Natural killer cell (primary cell): ENCODE data around the gene CREM. TPM values are rescaled to one million over a fixed set of nuclear protein-coding genes. Genes with fewer than 3 reads are reported as not detected.

Experiments used
- ATAC-seq, 3 donors: fragments of 150-1000 bp in 2 of 3; fragments of 200-7000 bp in 1 of 3; cut with Tn5 transposase; 1 replicate in 1 of 3; 2 replicates in 2 of 3; pipeline ENCODE4 v1.10.0; 2021; ENCODE audit warnings: mild to moderate bottlenecking in 2 of 3, moderate library complexity in 2 of 3
- DNase-seq, 2 donors: peaks; one replicate each; pipeline versions ENCODE4 v3.0.0 to v3.0.0-alpha.2; 2013 to 2021; ENCODE audit warnings: mixed read lengths in 1 of 2
- H3K27ac ChIP-seq: one replicate; pipeline ENCODE4 v1.5.1; 2013; ENCODE audit warnings: mild to moderate bottlenecking, low read length
- H3K27me3 ChIP-seq: one replicate; pipeline ENCODE4 v1.6.1; 2013; ENCODE audit warnings: low read length; ENCODE audit not compliant: control insufficient read depth, insufficient read depth
- H3K36me3 ChIP-seq: one replicate; pipeline ENCODE4 v1.6.1; 2013; ENCODE audit warnings: low read length; ENCODE audit not compliant: control insufficient read depth, insufficient read depth
- H3K4me1 ChIP-seq: one replicate; pipeline ENCODE4 v1.6.1; 2013; ENCODE audit warnings: low read length; ENCODE audit not compliant: control insufficient read depth, insufficient read depth
- H3K4me3 ChIP-seq: one replicate; pipeline ENCODE4 v1.5.1; 2013; ENCODE audit warnings: low read length
- H3K9me3 ChIP-seq: one replicate; pipeline ENCODE4 v1.6.1; 2013; ENCODE audit warnings: low read length; ENCODE audit not compliant: control insufficient read depth, insufficient read depth
- H3K27ac Mint-ChIP-seq, 2 donors: one replicate each; pipeline ENCODE4 v1.8.0; 2022; ENCODE audit warnings: mild to moderate bottlenecking in 2 of 2, mixed read lengths in 2 of 2, moderate library complexity in 1 of 2
- H3K27me3 Mint-ChIP-seq, 2 donors: one replicate each; pipeline ENCODE4 v1.8.0; 2022; ENCODE audit warnings: low read depth in 2 of 2, mixed read lengths in 2 of 2
- H3K36me3 Mint-ChIP-seq: one replicate; pipeline ENCODE4 v1.8.0; 2022; ENCODE audit warnings: mixed read lengths
- H3K4me1 Mint-ChIP-seq, 2 donors: one replicate each; pipeline ENCODE4 v1.8.0; 2022; ENCODE audit warnings: mixed read lengths in 2 of 2
- H3K4me3 Mint-ChIP-seq: one replicate; pipeline ENCODE4 v1.8.0; 2022; ENCODE audit warnings: mild to moderate bottlenecking, moderate library complexity, mixed read lengths
- H3K9me3 Mint-ChIP-seq, 2 donors: one replicate each; pipeline ENCODE4 v1.8.0; 2022; ENCODE audit warnings: mixed read lengths in 2 of 2
- CTCF ChIP-seq: fragments of 200-600 bp; IDR thresholded peaks from one replicate; pipeline ENCODE4 v1.8.0; 2022; ENCODE audit warnings: antibody characterized with exemption
- WGBS: methylation state at CpG from one replicate; pipeline ENCODE4 v1.1.7; 2013; ENCODE audit warnings: missing lambda C conversion rate; ENCODE audit not compliant: insufficient coverage; 5-methylcytosine and 5-hydroxymethylcytosine counted together
- intact Hi-C: fragments of 100-400 bp; cut with micrococcal nuclease; formaldehyde crosslinking; loops from one replicate; pipeline ENCODE4 v1.14.2; 2022
- total RNA-seq, 4 donors: library from RNA; stranded (reverse); fragments of 120-200 nt in 1 of 4; gene quantifications; one replicate each; pipeline versions ENCODE4 v1.2.3 to v1.2.4, GENCODE V29; 2013 to 2022

The CREM gene
- total RNA-seq, 3 donors from 2014 or later (not counting 1 experiment from before 2014, with no cell fraction given) = 48.0 to 64.3 (median 54.6) TPM

GRCh38 chr10:35223016-35223415 is 96.4 kb downstream of the CREM start:
- H3K27ac Mint-ChIP-seq = peak overlapping the region in 1 of 2 donors; percentile 63
- H3K9me3 Mint-ChIP-seq = no peaks in the 10 kb centered on the region
- H3K4me1 ChIP-seq = peaks cover 6% of the 10 kb centered on the region
- no peaks in the 10 kb centered on the region for H3K36me3 Mint-ChIP-seq
- intact Hi-C loops = no loop called here
- H3K9me3 ChIP-seq = no peaks in the 10 kb centered on the region
- DNase-seq (no peak), ATAC-seq (no peak)
- H3K36me3 ChIP-seq = no peaks in the 10 kb centered on the region
- no peaks in the 10 kb centered on the region for H3K27me3 ChIP-seq
- H3K4me1 Mint-ChIP-seq = peaks cover 14 to 18% of the 10 kb centered on the region in 2 donors
- no peak overlapping the region for H3K4me3 ChIP-seq
- no peak overlapping the region for H3K4me3 Mint-ChIP-seq
- no peak for TF ChIP-seq CTCF
- H3K27ac ChIP-seq = no peak overlapping the region
- WGBS = 81% methylated on average over 4 of the region's 4 CpGs
- no peaks in the 10 kb centered on the region for H3K27me3 Mint-ChIP-seq

DNA sequence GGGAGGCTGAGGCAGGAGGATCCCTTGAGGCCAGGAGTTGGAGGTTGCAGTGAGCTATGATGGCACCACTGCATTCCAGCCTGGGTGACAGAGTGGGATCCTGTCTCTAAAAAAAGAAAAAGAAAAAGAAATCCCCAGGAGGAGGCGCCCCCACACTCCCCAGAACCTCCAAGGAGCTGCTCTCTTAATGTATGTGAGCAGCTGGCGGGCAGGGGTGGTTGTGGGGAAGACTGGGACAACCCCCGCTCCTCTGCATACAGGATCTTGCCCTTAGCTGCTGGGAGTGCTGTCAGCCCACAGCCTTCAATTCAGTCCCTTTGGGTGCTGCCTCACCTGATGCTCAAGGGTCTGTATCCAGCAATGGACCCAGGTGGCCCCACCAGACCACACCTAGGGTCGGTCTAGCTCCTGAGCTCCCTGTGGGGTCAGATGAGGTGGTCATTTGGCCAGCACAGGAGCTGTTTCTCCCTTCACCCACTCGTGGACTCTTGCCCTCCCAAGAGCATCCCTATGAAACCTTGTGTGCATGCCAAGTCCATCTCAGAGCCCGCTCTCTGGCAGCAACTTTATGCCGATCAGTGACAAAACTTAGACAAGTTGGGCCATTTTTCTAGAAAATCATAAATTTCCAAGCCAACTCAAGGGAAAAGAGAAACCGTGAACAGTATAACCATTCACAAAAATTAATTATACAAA is 97.5 kb downstream of the CREM start:
- H3K36me3 Mint-ChIP-seq = no peaks in the 10 kb centered on the region
- ATAC-seq (no peak), DNase-seq (no peak)
- H3K27me3 ChIP-seq = no peaks in the 10 kb centered on the region
- no peak overlapping the region for H3K27ac Mint-ChIP-seq
- intact Hi-C loops = no loop called here
- H3K27ac ChIP-seq = no peak overlapping the region
- no peaks in the 10 kb centered on the region for H3K4me1 ChIP-seq
- H3K36me3 ChIP-seq = no peaks in the 10 kb centered on the region
- peak overlapping the region; percentile 31 for H3K4me3 Mint-ChIP-seq
- no peak overlapping the region for H3K4me3 ChIP-seq
- no peaks in the 10 kb centered on the region for H3K9me3 ChIP-seq
- H3K9me3 Mint-ChIP-seq = no peaks in the 10 kb centered on the region
- no peaks in the 10 kb centered on the region for H3K27me3 Mint-ChIP-seq
- peaks cover 6 to 10% of the 10 kb centered on the region in 2 donors for H3K4me1 Mint-ChIP-seq
- no peak for TF ChIP-seq CTCF
- 93% methylated on average over 8 of the region's 8 CpGs for WGBS

DNA sequence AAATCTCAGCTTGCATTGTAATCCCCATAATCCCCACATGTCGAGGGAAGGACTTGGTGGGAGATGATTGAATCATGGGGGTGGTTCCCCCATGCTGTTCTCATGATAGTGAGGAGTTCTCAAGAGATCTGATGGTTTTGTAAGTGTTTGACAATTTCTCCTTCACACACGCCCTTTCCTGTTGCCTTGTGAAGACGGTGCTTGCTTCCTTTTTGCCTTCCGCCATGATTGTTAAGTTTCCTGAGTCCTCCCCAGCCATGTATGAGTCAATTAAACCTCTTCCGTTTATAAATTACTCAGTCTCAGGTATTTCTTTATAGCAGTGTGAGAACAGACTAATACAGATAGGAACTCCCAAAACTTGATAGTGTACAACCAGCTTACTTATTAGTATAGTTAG is 98.6 kb downstream of the CREM start:
- TF ChIP-seq CTCF = no peak
- Histone ChIP-seq H3K4me3 (no peak overlapping the region), H3K27ac (peak overlapping the region; percentile 5), H3K36me3 (no peaks in the 10 kb centered on the region), H3K27me3 (no peaks in the 10 kb centered on the region), H3K4me1 (no peaks in the 10 kb centered on the region), H3K9me3 (no peaks in the 10 kb centered on the region)
- peaks cover 6 to 10% of the 10 kb centered on the region in 2 donors for H3K4me1 Mint-ChIP-seq
- WGBS = 39% methylated on average over 3 of the region's 5 CpGs
- H3K27ac Mint-ChIP-seq = peak overlapping the region; percentile 69
- peak overlapping the region; percentile 25 for H3K4me3 Mint-ChIP-seq
- peak; percentile 41 to 73 (median 55) for ATAC-seq
- intact Hi-C loops = no loop called here
- no peaks in the 10 kb centered on the region for H3K36me3 Mint-ChIP-seq
- peak in 1 of 2 donors; percentile 44 for DNase-seq
- no peaks in the 10 kb centered on the region for H3K27me3 Mint-ChIP-seq
- no peaks in the 10 kb centered on the region for H3K9me3 Mint-ChIP-seq

GRCh38 chr10:35226507-35226906 is 99.9 kb downstream of the CREM start:
- H3K4me1 Mint-ChIP-seq = peaks cover 6 to 10% of the 10 kb centered on the region in 2 donors
- intact Hi-C loops = no loop called here
- H3K36me3 Mint-ChIP-seq = no peaks in the 10 kb centered on the region
- Histone ChIP-seq H3K4me1 (no peaks in the 10 kb centered on the region), H3K4me3 (no peak overlapping the region), H3K27ac (no peak overlapping the region), H3K9me3 (no peaks in the 10 kb centered on the region), H3K36me3 (no peaks in the 10 kb centered on the region), H3K27me3 (no peaks in the 10 kb centered on the region)
- no peak for TF ChIP-seq CTCF
- no peak overlapping the region for H3K27ac Mint-ChIP-seq
- no peak overlapping the region for H3K4me3 Mint-ChIP-seq
- no peaks in the 10 kb centered on the region for H3K9me3 Mint-ChIP-seq
- ATAC-seq = no peak
- H3K27me3 Mint-ChIP-seq = no peaks in the 10 kb centered on the region
- DNase-seq = no peak
- WGBS = 89% methylated on average over 1 of the region's 3 CpGs
